Endodermal cell (in vitro differentiated cells): ENCODE data around the gene MMP11. TPM values are rescaled to one million over a fixed set of nuclear protein-coding genes. Genes with fewer than 3 reads are reported as not detected.

Experiments
- DNase-seq: peaks from one replicate; pipeline ENCODE4 v3.0.0-alpha.2; 2017
- H3K27ac ChIP-seq: 2 replicates; pipeline ENCODE4 v1.5.1; 2013; ENCODE audit warnings: mild to moderate bottlenecking, low read depth, low read length, moderate library complexity
- H3K27me3 ChIP-seq: 2 replicates; pipeline ENCODE4 v1.6.1; 2013; ENCODE audit warnings: mild to moderate bottlenecking, low read length, moderate library complexity; ENCODE audit not compliant: insufficient read depth, control insufficient read depth, poor library complexity, severe bottlenecking
- H3K36me3 ChIP-seq: 2 replicates; pipeline ENCODE4 v1.7.0; 2013; ENCODE audit warnings: mild to moderate bottlenecking, low read length, moderate library complexity; ENCODE audit not compliant: control insufficient read depth, insufficient read depth
- H3K4me1 ChIP-seq: one replicate; pipeline ENCODE4 v1.7.0; 2013; ENCODE audit warnings: low read length; ENCODE audit not compliant: control insufficient read depth, insufficient read depth
- H3K4me3 ChIP-seq: 2 replicates; pipeline ENCODE4 v1.5.1; 2013; ENCODE audit warnings: mild to moderate bottlenecking, low read length, moderate library complexity
- H3K9ac ChIP-seq: 2 replicates; pipeline ENCODE4 v1.6.1; 2013; ENCODE audit warnings: mild to moderate bottlenecking, low read length, moderate library complexity; ENCODE audit not compliant: poor library complexity, severe bottlenecking; ENCODE audit errors: extremely low read depth
- H3K9me3 ChIP-seq: 2 replicates; pipeline ENCODE4 v1.6.1; 2013; ENCODE audit warnings: mild to moderate bottlenecking, low read length, moderate library complexity; ENCODE audit not compliant: control insufficient read depth
- H3K27ac Mint-ChIP-seq: 2 replicates; pipeline ENCODE4 v1.8.0; 2020; ENCODE audit warnings: mixed read lengths
- H3K27me3 Mint-ChIP-seq: 2 replicates; pipeline ENCODE4 v1.8.0; 2021; ENCODE audit warnings: mild to moderate bottlenecking, mixed read lengths; ENCODE audit not compliant: insufficient read depth
- H3K36me3 Mint-ChIP-seq: 2 replicates; pipeline ENCODE4 v1.8.0; 2020; ENCODE audit warnings: low read depth, mixed read lengths
- H3K4me1 Mint-ChIP-seq: 2 replicates; pipeline ENCODE4 v1.8.0; 2020; ENCODE audit warnings: mixed read lengths
- H3K4me3 Mint-ChIP-seq: 2 replicates; pipeline ENCODE4 v1.8.0; 2020; ENCODE audit warnings: mild to moderate bottlenecking, moderate library complexity, mixed read lengths
- H3K9me3 Mint-ChIP-seq: 2 replicates; pipeline ENCODE4 v1.8.0; 2020; ENCODE audit warnings: mild to moderate bottlenecking, mixed read lengths
- WGBS, 2 experiments: methylation state at CpG; one replicate each; pipeline versions ENCODE4 v1.1.5 to v1.1.7; 2013; ENCODE audit warnings: missing lambda C conversion rate in 2 of 2, mixed read lengths in 1 of 2; ENCODE audit not compliant: insufficient coverage in 1 of 2, insufficient read length in 1 of 2; 5-methylcytosine and 5-hydroxymethylcytosine counted together
- total RNA-seq, 2 donors: library from RNA; stranded (reverse); fragmentation: NEBNext Ultra II Directional in 1 of 2; extraction: Animal tissue kit (Norgen Biotek cat#: 25700) in 1 of 2; gene quantifications; 2 replicates in 1 of 2; 3 replicates in 1 of 2; pipeline ENCODE4 v1.2.1, GENCODE V29; 2021
- TF ChIP-seq, protein P1 (sequence below): fragments of 200-600 bp; sonication (generic); conservative IDR thresholded peaks from 2 replicates; pipeline ENCODE4 v1.5.0; 2021; ENCODE audit warnings: antibody characterized with exemption, mild to moderate bottlenecking

Gene MMP11
- total RNA-seq, 2 donors from 2014 or later = 9.7 to 14.3 TPM

DNA sequence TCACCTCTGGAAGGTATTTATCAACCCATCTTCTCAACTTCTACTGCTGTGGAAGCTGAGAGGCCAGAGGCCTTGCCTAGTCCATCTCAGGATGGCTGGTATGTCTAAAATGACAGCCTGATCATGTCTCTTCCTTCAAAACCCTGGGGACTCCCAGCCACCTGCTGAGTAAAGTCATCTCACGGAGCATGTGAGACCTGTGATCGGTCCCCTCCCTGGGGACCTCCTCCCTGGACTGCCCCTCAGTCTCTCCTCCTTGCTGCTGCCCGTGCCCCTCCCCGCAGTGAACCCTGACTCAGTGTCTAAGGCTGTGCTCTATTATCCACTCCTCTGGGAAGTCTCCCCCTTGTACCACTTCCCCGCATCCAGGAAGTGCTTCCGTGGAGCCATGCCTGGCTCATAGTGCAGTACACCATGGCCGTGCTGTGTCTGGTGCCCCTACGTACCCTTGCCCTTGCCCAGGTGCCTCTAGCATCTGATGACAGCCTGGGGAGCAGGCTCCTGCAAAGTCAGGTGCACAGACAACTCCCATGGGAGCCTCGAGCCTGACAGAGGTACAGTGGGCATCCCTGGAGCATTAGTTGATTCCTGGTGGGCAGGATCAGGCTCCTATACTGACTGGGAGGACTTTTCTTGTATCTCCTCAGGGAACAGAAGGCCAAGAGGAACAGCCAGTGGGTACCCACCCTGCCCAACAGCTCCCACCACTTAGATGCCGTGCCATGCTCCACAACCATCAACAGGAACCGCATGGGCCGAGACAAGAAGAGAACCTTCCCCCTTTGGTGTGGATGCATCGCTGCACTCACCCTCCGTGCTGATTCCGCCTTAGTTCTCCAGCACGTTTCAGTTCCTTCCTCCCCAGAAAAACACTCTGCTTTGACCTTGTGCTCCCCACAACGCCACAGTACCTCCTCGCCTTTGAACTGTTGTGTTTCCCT, 27.9 kb downstream of the MMP11 start:
- Histone ChIP-seq H3K27me3 (no peaks in the 10 kb centered on the region), H3K4me1 (no peaks in the 10 kb centered on the region), H3K27ac (no peak overlapping the region), H3K9me3 (no peaks in the 10 kb centered on the region), H3K36me3 (peaks cover 76% of the 10 kb centered on the region), H3K9ac (no peak overlapping the region), H3K4me3 (no peak overlapping the region)
- TF ChIP-seq, protein P1, sequence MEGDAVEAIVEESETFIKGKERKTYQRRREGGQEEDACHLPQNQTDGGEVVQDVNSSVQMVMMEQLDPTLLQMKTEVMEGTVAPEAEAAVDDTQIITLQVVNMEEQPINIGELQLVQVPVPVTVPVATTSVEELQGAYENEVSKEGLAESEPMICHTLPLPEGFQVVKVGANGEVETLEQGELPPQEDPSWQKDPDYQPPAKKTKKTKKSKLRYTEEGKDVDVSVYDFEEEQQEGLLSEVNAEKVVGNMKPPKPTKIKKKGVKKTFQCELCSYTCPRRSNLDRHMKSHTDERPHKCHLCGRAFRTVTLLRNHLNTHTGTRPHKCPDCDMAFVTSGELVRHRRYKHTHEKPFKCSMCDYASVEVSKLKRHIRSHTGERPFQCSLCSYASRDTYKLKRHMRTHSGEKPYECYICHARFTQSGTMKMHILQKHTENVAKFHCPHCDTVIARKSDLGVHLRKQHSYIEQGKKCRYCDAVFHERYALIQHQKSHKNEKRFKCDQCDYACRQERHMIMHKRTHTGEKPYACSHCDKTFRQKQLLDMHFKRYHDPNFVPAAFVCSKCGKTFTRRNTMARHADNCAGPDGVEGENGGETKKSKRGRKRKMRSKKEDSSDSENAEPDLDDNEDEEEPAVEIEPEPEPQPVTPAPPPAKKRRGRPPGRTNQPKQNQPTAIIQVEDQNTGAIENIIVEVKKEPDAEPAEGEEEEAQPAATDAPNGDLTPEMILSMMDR = no peak
- H3K4me1 Mint-ChIP-seq = peaks cover 20% of the 10 kb centered on the region
- peaks cover 84% of the 10 kb centered on the region for H3K36me3 Mint-ChIP-seq
- no peaks in the 10 kb centered on the region for H3K27me3 Mint-ChIP-seq
- H3K4me3 Mint-ChIP-seq = no peak overlapping the region
- 91 to 95% methylated on average over 17 to 18 of the region's 18 CpGs for WGBS, 2 experiments
- peak; percentile 25 for DNase-seq
- H3K9me3 Mint-ChIP-seq = no peaks in the 10 kb centered on the region
- H3K27ac Mint-ChIP-seq = peak overlapping the region; percentile 27

DNA sequence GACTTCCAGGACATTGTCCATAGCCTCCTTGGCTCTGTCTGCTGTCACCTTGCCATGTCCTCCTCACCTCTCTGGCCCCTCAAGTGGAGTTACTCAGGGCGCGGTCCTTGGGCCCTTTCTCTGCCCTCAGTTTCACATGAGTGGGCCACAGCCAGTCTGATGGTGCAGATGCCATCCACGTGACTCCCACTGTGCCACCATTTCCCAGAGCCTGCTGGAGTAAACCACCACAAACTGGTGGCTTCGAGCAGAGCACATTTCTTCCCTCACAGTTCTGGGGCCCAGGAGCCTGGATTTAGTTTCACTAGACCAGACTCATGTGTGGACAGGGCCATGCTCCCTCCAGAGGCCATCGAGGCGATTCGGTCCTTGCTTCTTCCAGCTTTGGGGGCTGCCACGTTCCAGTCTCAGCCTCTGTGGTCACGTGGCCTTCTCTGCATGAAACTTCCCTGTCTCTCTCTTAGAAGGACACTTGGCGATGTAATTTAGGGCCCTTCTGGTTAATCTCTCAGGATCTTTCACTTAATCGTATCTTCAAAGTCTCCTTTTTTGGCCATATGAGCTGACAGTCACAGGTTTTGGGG, 28.7 kb downstream of the MMP11 start:
- H3K9ac ChIP-seq = no peak overlapping the region
- H3K9me3 Mint-ChIP-seq = no peaks in the 10 kb centered on the region
- WGBS, 2 experiments = 92 to 94% methylated on average over 11 of the region's 11 CpGs
- no peak overlapping the region for H3K4me3 ChIP-seq
- H3K36me3 ChIP-seq = peaks cover 76% of the 10 kb centered on the region
- TF ChIP-seq, protein P1 = no peak
- H3K36me3 Mint-ChIP-seq = peaks cover 86% of the 10 kb centered on the region
- no peak overlapping the region for H3K4me3 Mint-ChIP-seq
- H3K27me3 Mint-ChIP-seq = no peaks in the 10 kb centered on the region
- H3K4me1 ChIP-seq = no peaks in the 10 kb centered on the region
- peak overlapping the region; percentile 53 for H3K27ac Mint-ChIP-seq
- H3K4me1 Mint-ChIP-seq = peaks cover 20% of the 10 kb centered on the region
- peak; percentile 34 for DNase-seq
- no peaks in the 10 kb centered on the region for H3K9me3 ChIP-seq
- H3K27ac ChIP-seq = no peak overlapping the region
- no peaks in the 10 kb centered on the region for H3K27me3 ChIP-seq

DNA sequence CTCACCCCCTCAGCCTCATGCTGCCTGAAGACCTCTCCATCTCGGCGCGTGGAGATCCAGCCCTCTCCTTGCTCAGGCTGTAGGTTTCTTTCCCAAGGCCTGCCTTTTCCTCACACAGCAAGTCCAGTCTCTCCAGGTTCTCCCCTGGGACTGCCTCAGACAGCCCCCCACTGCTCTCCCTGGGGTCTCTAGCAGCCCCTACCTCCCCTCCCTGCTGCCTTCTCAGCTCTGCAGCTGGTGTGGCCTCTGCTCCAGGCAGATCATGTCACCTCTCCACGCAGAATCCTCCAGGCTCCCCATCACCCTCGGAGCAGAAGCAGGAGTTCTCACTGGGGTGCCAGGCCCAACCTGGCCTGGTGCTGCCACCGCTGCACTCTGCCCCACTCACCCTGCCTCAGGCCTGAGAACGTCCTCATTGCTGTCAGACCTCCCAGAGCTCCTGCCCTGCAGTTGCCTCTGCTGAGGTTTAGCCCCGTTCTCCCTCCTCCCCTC, 29.3 kb downstream of the MMP11 start:
- Histone ChIP-seq H3K27ac (no peak overlapping the region), H3K9me3 (no peaks in the 10 kb centered on the region), H3K27me3 (no peaks in the 10 kb centered on the region), H3K4me3 (no peak overlapping the region), H3K4me1 (no peaks in the 10 kb centered on the region), H3K36me3 (peaks cover 76% of the 10 kb centered on the region), H3K9ac (no peak overlapping the region)
- 96 to 97% methylated on average over 7 to 8 of the region's 8 CpGs for WGBS, 2 experiments
- peaks cover 20% of the 10 kb centered on the region for H3K4me1 Mint-ChIP-seq
- H3K9me3 Mint-ChIP-seq = no peaks in the 10 kb centered on the region
- peak overlapping the region; percentile 53 for H3K27ac Mint-ChIP-seq
- no peaks in the 10 kb centered on the region for H3K27me3 Mint-ChIP-seq
- DNase-seq = peak; percentile 28
- no peak overlapping the region for H3K4me3 Mint-ChIP-seq
- peaks cover 86% of the 10 kb centered on the region for H3K36me3 Mint-ChIP-seq
- TF ChIP-seq, protein P1 = no peak
